ENCODE results near the gene DLG2. TPM values are rescaled to one million over a fixed set of nuclear protein-coding genes. Genes with fewer than 3 reads are reported as not detected.

Gene DLG2
- total and polyA plus RNA-seq, 2 of the 8 experiments (the other 6 are each of a cell fraction or from before 2014, with no cell fraction given): 1.7 to 14.3 TPM

- Histone ChIP-seq H3K14ac (ENCODE audit: insufficient read length) (no peak overlapping the region), H3K27ac (ENCODE audit: low read depth, low read length) (no peak overlapping the region), H2BK5ac (ENCODE audit: low read depth, low read length) (no peak overlapping the region), H3K27me3 (replicated peaks in 1 of 4; ENCODE audit: control insufficient read depth in 3 of 4, extremely low read depth in 1 of 4, insufficient read depth in 3 of 4, low read length in 3 of 4) (no peaks in the 10 kb centered on the region), H3K4me1 (replicated peaks in 1 of 4; ENCODE audit: control insufficient read depth in 3 of 4, insufficient read depth in 4 of 4, low read length in 3 of 4) (peaks cover 0 to 10% (median 1%) of the 10 kb centered on the region in 4 experiments; a peak in 5 of 7 replicates), H2BK12ac (ENCODE audit: low read depth, low read length) (no peak overlapping the region), H4K20me1 (replicated peaks in 1 of 2; ENCODE audit: control insufficient read depth in 1 of 2, insufficient read depth in 2 of 2, low read length in 2 of 2) (no peaks in the 10 kb centered on the region), H3K18ac (ENCODE audit: extremely low read depth, low read length) (no peak overlapping the region), H3K56ac (replicated peaks; ENCODE audit: insufficient read length, low read depth, low read length) (no peak overlapping the region), H3K9ac (replicated peaks in 1 of 4; ENCODE audit: extremely low read depth in 1 of 4, low read depth in 3 of 4, low read length in 3 of 4) (no peak overlapping the region), H3K79me1 (ENCODE audit: low read depth, low read length) (no peaks in the 10 kb centered on the region), H3K23ac (ENCODE audit: insufficient read length) (no peak overlapping the region), H3K79me2 (ENCODE audit: control insufficient read depth in 1 of 2, insufficient read depth in 2 of 2, low read length in 2 of 2) (no peaks in the 10 kb centered on the region), H2AFZ (ENCODE audit: low read length) (no peak overlapping the region), H3K4ac (replicated peaks; ENCODE audit: insufficient read length, low read depth, low read length) (no peak overlapping the region), H4K91ac (replicated peaks; ENCODE audit: insufficient read length, low read length) (no peak overlapping the region), H3K4me3 (ENCODE audit: extremely low read depth in 1 of 4, insufficient read depth in 2 of 4, low read depth in 3 of 4, low read length in 4 of 4) (no peak overlapping the region), H2BK15ac (ENCODE audit: low read length) (no peak overlapping the region), H2BK120ac (replicated peaks; ENCODE audit: low read depth, low read length) (no peak overlapping the region), H3K9me3 (ENCODE audit: insufficient read depth in 2 of 2, low read depth in 1 of 2, low read length in 1 of 2) (no peaks in the 10 kb centered on the region), H4K8ac (ENCODE audit: extremely low read depth, insufficient read depth, low read length) (no peak overlapping the region), H2AK5ac (ENCODE audit: low read depth, low read length) (no peak overlapping the region), H2BK20ac (ENCODE audit: low read length) (no peak overlapping the region), H4K5ac (ENCODE audit: insufficient read length, low read depth, low read length) (no peak overlapping the region), H3K36me3 (ENCODE audit: control insufficient read depth in 2 of 4, insufficient read depth in 4 of 4, low read length in 3 of 4) (no peaks in the 10 kb centered on the region), H3K23me2 (ENCODE audit: low read depth, low read length) (no peaks in the 10 kb centered on the region), H3K4me2 (ENCODE audit: insufficient read depth in 1 of 2, low read depth in 2 of 2, low read length in 2 of 2) (no peak overlapping the region)
- 56% methylated on average over 3 of the region's 3 CpGs; no CpG with 5 or more reads in 1 of the 2 experiments for WGBS, 2 experiments (ENCODE audit: extremely low coverage in 1 of 2, insufficient coverage in 1 of 2, insufficient read length in 1 of 2, insufficient replicate concordance in 2 of 2, low coverage in 1 of 2, low lambda C conversion rate in 2 of 2, missing lambda C conversion rate in 1 of 2)
- no peak for FAIRE-seq
- no peak for DNase-seq (ENCODE audit: low read depth in 1 of 2, low spot score in 2 of 2)
- ChIA-PET POLR2A (ENCODE audit: partially characterized antibody) (no interaction called here), CTCF (ENCODE audit: partially characterized antibody) (no interaction called here)
- TF ChIP-seq SIRT6 (IDR thresholded peaks at IDR 0.05; ENCODE audit: low read length) (no peak), ATF2 (IDR thresholded peaks at IDR 0.05; ENCODE audit: low read length) (no peak), CHD1 (IDR thresholded peaks at IDR 0.05; ENCODE audit: low read depth, low read length) (no peak), SRF (IDR thresholded peaks at IDR 0.05; ENCODE audit: low read depth, low read length) (no peak), NRF1 (IDR thresholded peaks at IDR 0.05; ENCODE audit: low read depth, low read length) (no peak), EGR1 (IDR thresholded peaks at IDR 0.05; ENCODE audit: borderline replicate concordance, low read depth, low read length) (no peak), CTBP2 (IDR thresholded peaks at IDR 0.05; ENCODE audit: borderline replicate concordance, insufficient read depth, insufficient read length, low read length) (no peak), SIN3A (conservative IDR thresholded peaks at IDR 0.05 in 1 of 2, IDR thresholded peaks at IDR 0.05 in 1 of 2; ENCODE audit: low read depth in 1 of 2, low read length in 2 of 2) (no peak), BACH1 (IDR thresholded peaks at IDR 0.05; ENCODE audit: low read length) (no peak), POLR2A (IDR thresholded peaks at IDR 0.05; ENCODE audit: control extremely low read depth in 1 of 2, low read depth in 2 of 2, low read length in 2 of 2) (no peak), TCF12 (IDR thresholded peaks at IDR 0.05; ENCODE audit: low read depth, low read length) (no peak), ASH2L (IDR thresholded peaks at IDR 0.05; ENCODE audit: low read length) (no peak), POU5F1 (IDR thresholded peaks at IDR 0.05; ENCODE audit: low read depth, low read length) (no peak), YY1 (IDR thresholded peaks at IDR 0.05; ENCODE audit: low read depth, low read length) (no peak)
Observed at GRCh38 chr11:83480811-83481210, 2146.3 kb downstream of the DLG2 start.
